Panc1 (cell line): ENCODE results near the gene CLK3. TPM values are rescaled to one million over a fixed set of nuclear protein-coding genes. Genes with fewer than 3 reads are reported as not detected.

ENCODE experiments used
- ATAC-seq: fragments of 200-7000 bp; cut with Tn5 transposase; 2 replicates; pipeline ENCODE4 v1.9.1; 2020; ENCODE audit warnings: mild to moderate bottlenecking, moderate library complexity
- BruUV-seq: library from RNA; stranded (reverse); fragments of 400-500 nt; replicated peaks from 2 replicates; lab custom pipeline; 2021; lab: Mats Ljungman, UMichigan
- CTCF ChIA-PET: fragments of 300-600 bp; sonication (Branson Sonifier 250); formaldehyde crosslinking; loops from one replicate; lab custom pipeline; 2022; ENCODE audit warnings: antibody characterized with exemption; lab: Charles Lee
- POLR2A ChIA-PET: fragments of 300-600 bp; sonication (Branson Sonifier 250); formaldehyde crosslinking; loops from one replicate; lab custom pipeline; 2022; ENCODE audit warnings: antibody characterized with exemption; lab: Charles Lee
- DNase-seq: peaks from one replicate; pipeline ENCODE4 v3.0.0-alpha.2; 2010; ENCODE audit warnings: low read depth, low spot score
- H3K27ac ChIP-seq: 2 replicates; pipeline ENCODE4 v1.5.1; 2011; ENCODE audit warnings: mild to moderate bottlenecking, low read length, inconsistent platforms
- H3K27me3 ChIP-seq: fragments of 200-500 bp; sonication (Bioruptor generic); 2 replicates; pipeline ENCODE4 v1.6.0; 2014; ENCODE audit warnings: low read length, inconsistent platforms; ENCODE audit not compliant: control insufficient read depth, insufficient read depth
- H3K36me3 ChIP-seq: fragments of 200-500 bp; sonication (Bioruptor generic); 2 replicates; pipeline ENCODE4 v1.5.1; 2014; ENCODE audit warnings: inconsistent platforms, mild to moderate bottlenecking, low read length, moderate library complexity; ENCODE audit not compliant: control insufficient read depth, insufficient read depth
- H3K4me1 ChIP-seq: 2 replicates; pipeline ENCODE4 v1.5.1; 2011; ENCODE audit warnings: inconsistent platforms, mild to moderate bottlenecking, low read length, moderate library complexity; ENCODE audit not compliant: control insufficient read depth, insufficient read depth
- H3K4me3 ChIP-seq, 2 experiments: 2 replicates each; pipeline ENCODE4 v1.5.1; 2011 to 2012; ENCODE audit warnings: low read depth in 2 of 2, low read length in 2 of 2, mild to moderate bottlenecking in 2 of 2, inconsistent platforms in 1 of 2, moderate library complexity in 1 of 2
- H3K9me3 ChIP-seq: fragments of 200-500 bp; sonication (Bioruptor generic); 2 replicates; pipeline ENCODE4 v1.5.1; 2014; ENCODE audit warnings: low read depth, mild to moderate bottlenecking, inconsistent platforms, low read length, moderate library complexity; ENCODE audit not compliant: control insufficient read depth, insufficient read depth
- POLR2AphosphoS5 ChIP-seq: IDR thresholded peaks from 2 replicates; pipeline ENCODE4 v1.6.1; 2012; ENCODE audit warnings: mild to moderate bottlenecking, low read depth, low read length, moderate library complexity
- SIN3A ChIP-seq: IDR thresholded peaks from 2 replicates; pipeline ENCODE4 v1.6.1; 2012; ENCODE audit warnings: low read depth, mild to moderate bottlenecking, low read length, moderate library complexity, borderline replicate concordance; ENCODE audit not compliant: insufficient read depth
- TCF7L2 ChIP-seq: IDR thresholded peaks from 2 replicates; pipeline ENCODE4 v1.6.1; 2011; ENCODE audit warnings: mild to moderate bottlenecking, low read depth, low read length, inconsistent platforms
- in situ Hi-C: cut with HindIII; loops from 2 replicates; pipeline ENCODE4 v1.10.0; 2016; ENCODE audit warnings: low sequenced_read_pairs, low pct_unique_long_range_greater_than_20kb
- intact Hi-C: fragments of 100-400 bp; cut with micrococcal nuclease; formaldehyde crosslinking; loops from one replicate; pipeline ENCODE4 v1.10.0; 2022; ENCODE audit not compliant: unreplicated experiment
- total RNA-seq: library from RNA; stranded (reverse); gene quantifications from one replicate; pipeline ENCODE4 v1.2.1, GENCODE V29; 2021; ENCODE audit not compliant: unreplicated experiment
- TF ChIP-seq, protein P1 (sequence below): fragments of 450-650 bp; IDR thresholded peaks from 2 replicates; pipeline ENCODE4 v1.5.1; 2017; ENCODE audit warnings: mild to moderate bottlenecking
- TF ChIP-seq, protein P2 (sequence below), 2 experiments: IDR thresholded peaks; 2 replicates each; pipeline ENCODE4 v1.6.1; 2011 to 2012; ENCODE audit warnings: low read depth in 2 of 2, control low read depth in 1 of 2, low read length in 1 of 2, mild to moderate bottlenecking in 1 of 2, moderate library complexity in 1 of 2; ENCODE audit not compliant: insufficient read depth in 1 of 2

The CLK3 gene
- total RNA-seq, 1 experiment from 2014 or later, result 69.8 TPM

DNA sequence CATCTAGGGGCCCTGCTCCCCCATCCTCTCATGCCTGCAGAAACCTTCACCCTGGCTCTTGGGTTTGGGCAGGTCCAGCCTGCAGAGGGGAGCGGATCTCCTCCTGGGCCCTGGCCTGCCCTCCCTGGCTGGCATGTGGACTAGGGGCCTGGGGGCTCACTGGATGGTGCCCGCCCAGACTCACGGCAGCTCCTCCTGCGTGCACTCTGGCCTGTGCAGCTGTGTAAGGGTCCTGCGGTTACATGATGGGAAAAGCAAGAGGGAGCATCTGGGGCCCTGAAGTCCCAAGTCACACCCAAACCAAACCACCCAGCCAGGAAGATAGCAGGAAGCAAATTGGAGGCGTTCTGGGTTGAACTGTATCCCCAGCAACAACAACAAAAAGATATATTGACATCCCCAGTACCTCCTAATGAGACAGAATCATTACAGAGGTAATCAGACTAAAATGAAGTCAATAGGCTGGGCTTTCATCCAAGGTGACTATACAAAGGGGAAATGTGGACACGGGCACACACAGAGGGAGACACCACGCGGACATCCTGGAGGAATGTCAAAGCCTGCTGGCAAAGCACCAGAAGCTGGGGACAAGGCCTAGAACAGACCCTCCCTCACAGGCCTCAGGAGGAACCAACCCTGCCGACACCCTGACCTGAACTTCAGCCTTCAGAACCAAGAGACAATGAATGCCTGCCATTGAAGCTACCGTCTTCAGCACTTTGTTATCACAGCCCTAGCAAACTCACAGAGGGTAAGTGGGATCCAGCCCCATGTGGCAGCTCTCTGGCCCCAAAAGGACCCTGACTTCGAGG lies 10.4 kb upstream of the CLK3 start:
- TF ChIP-seq, protein P1, sequence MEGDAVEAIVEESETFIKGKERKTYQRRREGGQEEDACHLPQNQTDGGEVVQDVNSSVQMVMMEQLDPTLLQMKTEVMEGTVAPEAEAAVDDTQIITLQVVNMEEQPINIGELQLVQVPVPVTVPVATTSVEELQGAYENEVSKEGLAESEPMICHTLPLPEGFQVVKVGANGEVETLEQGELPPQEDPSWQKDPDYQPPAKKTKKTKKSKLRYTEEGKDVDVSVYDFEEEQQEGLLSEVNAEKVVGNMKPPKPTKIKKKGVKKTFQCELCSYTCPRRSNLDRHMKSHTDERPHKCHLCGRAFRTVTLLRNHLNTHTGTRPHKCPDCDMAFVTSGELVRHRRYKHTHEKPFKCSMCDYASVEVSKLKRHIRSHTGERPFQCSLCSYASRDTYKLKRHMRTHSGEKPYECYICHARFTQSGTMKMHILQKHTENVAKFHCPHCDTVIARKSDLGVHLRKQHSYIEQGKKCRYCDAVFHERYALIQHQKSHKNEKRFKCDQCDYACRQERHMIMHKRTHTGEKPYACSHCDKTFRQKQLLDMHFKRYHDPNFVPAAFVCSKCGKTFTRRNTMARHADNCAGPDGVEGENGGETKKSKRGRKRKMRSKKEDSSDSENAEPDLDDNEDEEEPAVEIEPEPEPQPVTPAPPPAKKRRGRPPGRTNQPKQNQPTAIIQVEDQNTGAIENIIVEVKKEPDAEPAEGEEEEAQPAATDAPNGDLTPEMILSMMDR, result no peak
- no peak for TF ChIP-seq POLR2AphosphoS5
- Histone ChIP-seq H3K36me3 (no peaks in the 10 kb centered on the region), H3K4me1 (no peaks in the 10 kb centered on the region), H3K4me3 (no peak overlapping the region), H3K27me3 (no peaks in the 10 kb centered on the region), H3K27ac (no peak overlapping the region), H3K9me3 (no peaks in the 10 kb centered on the region)
- BruUV-seq, result no TSS peak
- ATAC-seq (no peak), DNase-seq (no peak)
- ChIA-PET CTCF (no interaction called here), POLR2A (interaction anchor here (0.5 to 0.7 kb wide), 2 partner anchors 146 to 939 kb away, joined by 3 read pairs; no protein-coding TSS in a partner anchor)
- in situ Hi-C loops, result no loop called here
- intact Hi-C loops, result no loop called here

DNA sequence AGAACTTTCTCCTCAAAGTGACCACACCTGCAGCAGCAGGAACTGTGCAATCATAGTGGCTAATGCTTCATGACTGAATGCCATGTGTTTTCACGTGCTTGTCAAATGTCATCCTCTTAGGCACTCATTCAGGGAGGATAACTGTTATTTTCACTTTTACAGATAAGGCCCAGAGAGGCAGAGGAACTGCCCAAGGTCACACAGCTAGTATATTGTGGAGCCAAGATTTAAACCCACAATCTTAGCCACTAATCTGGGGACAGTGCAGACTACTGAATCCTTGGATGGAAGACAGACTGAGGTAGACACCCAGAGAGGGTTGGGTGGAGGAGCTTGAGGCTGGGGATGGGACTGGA lies 9.9 kb upstream of the CLK3 start:
- Histone ChIP-seq H3K27ac (no peak overlapping the region), H3K4me1 (no peaks in the 10 kb centered on the region), H3K36me3 (no peaks in the 10 kb centered on the region), H3K4me3 (no peak overlapping the region), H3K27me3 (no peaks in the 10 kb centered on the region), H3K9me3 (no peaks in the 10 kb centered on the region)
- CTCF ChIA-PET, result no interaction called here
- in situ Hi-C loops (no loop called here), intact Hi-C loops (no loop called here)
- ATAC-seq (no peak), DNase-seq (no peak)
- TF ChIP-seq SIN3A (no peak), POLR2AphosphoS5 (no peak), TCF7L2 (no peak)
- TF ChIP-seq, protein P2, sequence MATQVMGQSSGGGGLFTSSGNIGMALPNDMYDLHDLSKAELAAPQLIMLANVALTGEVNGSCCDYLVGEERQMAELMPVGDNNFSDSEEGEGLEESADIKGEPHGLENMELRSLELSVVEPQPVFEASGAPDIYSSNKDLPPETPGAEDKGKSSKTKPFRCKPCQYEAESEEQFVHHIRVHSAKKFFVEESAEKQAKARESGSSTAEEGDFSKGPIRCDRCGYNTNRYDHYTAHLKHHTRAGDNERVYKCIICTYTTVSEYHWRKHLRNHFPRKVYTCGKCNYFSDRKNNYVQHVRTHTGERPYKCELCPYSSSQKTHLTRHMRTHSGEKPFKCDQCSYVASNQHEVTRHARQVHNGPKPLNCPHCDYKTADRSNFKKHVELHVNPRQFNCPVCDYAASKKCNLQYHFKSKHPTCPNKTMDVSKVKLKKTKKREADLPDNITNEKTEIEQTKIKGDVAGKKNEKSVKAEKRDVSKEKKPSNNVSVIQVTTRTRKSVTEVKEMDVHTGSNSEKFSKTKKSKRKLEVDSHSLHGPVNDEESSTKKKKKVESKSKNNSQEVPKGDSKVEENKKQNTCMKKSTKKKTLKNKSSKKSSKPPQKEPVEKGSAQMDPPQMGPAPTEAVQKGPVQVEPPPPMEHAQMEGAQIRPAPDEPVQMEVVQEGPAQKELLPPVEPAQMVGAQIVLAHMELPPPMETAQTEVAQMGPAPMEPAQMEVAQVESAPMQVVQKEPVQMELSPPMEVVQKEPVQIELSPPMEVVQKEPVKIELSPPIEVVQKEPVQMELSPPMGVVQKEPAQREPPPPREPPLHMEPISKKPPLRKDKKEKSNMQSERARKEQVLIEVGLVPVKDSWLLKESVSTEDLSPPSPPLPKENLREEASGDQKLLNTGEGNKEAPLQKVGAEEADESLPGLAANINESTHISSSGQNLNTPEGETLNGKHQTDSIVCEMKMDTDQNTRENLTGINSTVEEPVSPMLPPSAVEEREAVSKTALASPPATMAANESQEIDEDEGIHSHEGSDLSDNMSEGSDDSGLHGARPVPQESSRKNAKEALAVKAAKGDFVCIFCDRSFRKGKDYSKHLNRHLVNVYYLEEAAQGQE (IDR thresholded peaks at IDR 0.05; ENCODE audit: insufficient read depth in 1 of 2, low read depth in 2 of 2, low read length in 1 of 2), result no peak
- TF ChIP-seq, protein P1, result no peak
- BruUV-seq, result no TSS peak
- POLR2A ChIA-PET, result interaction anchor here (0.7 kb wide), 1 partner anchor 940 kb away, joined by 3 read pairs; no protein-coding TSS in a partner anchor
